Ishikawa (cell line): ENCODE results near the gene WWC1.

Experiments
- CREB1 ChIP-seq: IDR thresholded peaks from 2 replicates; pipeline ENCODE4 v1.6.1; 2012; ENCODE audit warnings: low read depth
- EP300 ChIP-seq: IDR thresholded peaks from 2 replicates; pipeline ENCODE4 v1.6.1; 2012; ENCODE audit warnings: borderline replicate concordance
- FOXM1 ChIP-seq: IDR thresholded peaks from 2 replicates; pipeline ENCODE4 v1.6.1; 2012; ENCODE audit warnings: low read depth, borderline replicate concordance
- RAD21 ChIP-seq: IDR thresholded peaks from 2 replicates; pipeline ENCODE4 v1.6.1; 2012; ENCODE audit warnings: low read depth
- TAF1 ChIP-seq: IDR thresholded peaks from 2 replicates; pipeline ENCODE4 v1.6.1; 2012; ENCODE audit warnings: low read depth, mild to moderate bottlenecking
- TF ChIP-seq, protein P1 (sequence below): IDR thresholded peaks from 2 replicates; pipeline ENCODE4 v1.6.1; 2012; ENCODE audit warnings: low read depth, mild to moderate bottlenecking

DNA sequence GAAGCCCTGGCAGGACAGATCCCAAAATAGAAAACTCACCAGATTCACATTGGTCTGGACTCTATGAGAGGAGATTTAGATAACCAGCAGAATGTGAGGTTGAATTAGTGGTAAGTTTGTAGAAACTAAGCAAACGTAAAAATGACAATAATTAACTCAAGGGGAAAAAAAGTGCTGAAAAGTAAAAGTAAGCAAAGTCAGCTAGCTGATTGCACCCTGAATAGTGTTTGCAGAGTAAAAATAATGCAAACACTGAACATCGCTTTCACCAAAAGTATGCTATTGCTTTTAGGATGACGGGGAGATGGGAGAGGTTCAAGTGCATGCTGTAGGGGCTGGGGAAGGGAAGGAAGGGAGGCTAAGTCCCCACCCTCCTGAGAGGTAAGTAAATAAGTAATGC is 102.3 kb downstream of the WWC1 start:
- no peak for TF ChIP-seq RAD21
- no peak for TF ChIP-seq EP300
- TF ChIP-seq, protein P1, sequence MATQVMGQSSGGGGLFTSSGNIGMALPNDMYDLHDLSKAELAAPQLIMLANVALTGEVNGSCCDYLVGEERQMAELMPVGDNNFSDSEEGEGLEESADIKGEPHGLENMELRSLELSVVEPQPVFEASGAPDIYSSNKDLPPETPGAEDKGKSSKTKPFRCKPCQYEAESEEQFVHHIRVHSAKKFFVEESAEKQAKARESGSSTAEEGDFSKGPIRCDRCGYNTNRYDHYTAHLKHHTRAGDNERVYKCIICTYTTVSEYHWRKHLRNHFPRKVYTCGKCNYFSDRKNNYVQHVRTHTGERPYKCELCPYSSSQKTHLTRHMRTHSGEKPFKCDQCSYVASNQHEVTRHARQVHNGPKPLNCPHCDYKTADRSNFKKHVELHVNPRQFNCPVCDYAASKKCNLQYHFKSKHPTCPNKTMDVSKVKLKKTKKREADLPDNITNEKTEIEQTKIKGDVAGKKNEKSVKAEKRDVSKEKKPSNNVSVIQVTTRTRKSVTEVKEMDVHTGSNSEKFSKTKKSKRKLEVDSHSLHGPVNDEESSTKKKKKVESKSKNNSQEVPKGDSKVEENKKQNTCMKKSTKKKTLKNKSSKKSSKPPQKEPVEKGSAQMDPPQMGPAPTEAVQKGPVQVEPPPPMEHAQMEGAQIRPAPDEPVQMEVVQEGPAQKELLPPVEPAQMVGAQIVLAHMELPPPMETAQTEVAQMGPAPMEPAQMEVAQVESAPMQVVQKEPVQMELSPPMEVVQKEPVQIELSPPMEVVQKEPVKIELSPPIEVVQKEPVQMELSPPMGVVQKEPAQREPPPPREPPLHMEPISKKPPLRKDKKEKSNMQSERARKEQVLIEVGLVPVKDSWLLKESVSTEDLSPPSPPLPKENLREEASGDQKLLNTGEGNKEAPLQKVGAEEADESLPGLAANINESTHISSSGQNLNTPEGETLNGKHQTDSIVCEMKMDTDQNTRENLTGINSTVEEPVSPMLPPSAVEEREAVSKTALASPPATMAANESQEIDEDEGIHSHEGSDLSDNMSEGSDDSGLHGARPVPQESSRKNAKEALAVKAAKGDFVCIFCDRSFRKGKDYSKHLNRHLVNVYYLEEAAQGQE, result no peak
- no peak for TF ChIP-seq FOXM1
- TF ChIP-seq CREB1, result no peak
- TF ChIP-seq TAF1, result no peak
